ENCODE data around the gene DAD1.

DNA sequence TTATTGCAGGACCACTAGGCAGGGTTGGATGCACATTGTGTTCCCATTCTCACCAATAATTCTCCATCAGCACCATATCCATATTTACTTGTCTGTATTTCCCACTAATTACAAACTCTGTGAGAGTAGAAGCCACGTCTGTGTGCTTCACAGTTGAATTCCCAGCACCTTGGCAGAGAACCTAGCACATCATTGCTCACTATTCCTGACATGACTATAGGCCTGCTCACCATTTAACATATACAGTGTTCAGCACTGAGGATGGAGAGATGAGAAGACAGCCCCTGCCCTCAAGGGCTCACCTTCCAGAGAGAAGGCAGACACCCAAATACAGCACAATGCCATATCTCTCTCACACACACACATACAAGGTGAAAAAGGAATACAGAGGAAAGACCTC is 5.0 kb downstream of the DAD1 start:
- no peak for TF ChIP-seq POLR2A (IDR thresholded peaks at IDR 0.05; ENCODE audit: low read depth, low read length)
- no peak for TF ChIP-seq POLR2AphosphoS5 (IDR thresholded peaks at IDR 0.05; ENCODE audit: low read depth, low read length)
- no peak for TF ChIP-seq TAF1 (IDR thresholded peaks at IDR 0.05; ENCODE audit: low read depth, low read length)

All from GM12891 (cell line).